H1 (cell line): Measurements from ENCODE around the gene ANXA2R. TPM values are rescaled to one million over a fixed set of nuclear protein-coding genes. Genes with fewer than 3 reads are reported as not detected.
A peak's percentile ranks its signal among the peaks of the same experiment; 100 is the strongest.

Experiments used
- BCL11A ChIP-seq, 2 experiments: IDR thresholded peaks; one replicate each; pipeline ENCODE4 v1.6.1; 2011; ENCODE audit warnings: low read depth in 2 of 2, low read length in 2 of 2, mild to moderate bottlenecking in 2 of 2
- BRCA1 ChIP-seq: IDR thresholded peaks from 2 replicates; pipeline ENCODE4 v1.6.1; 2012; ENCODE audit warnings: low read depth, low read length, improper control_type of control experiment
- CREB1 ChIP-seq: IDR thresholded peaks from 2 replicates; pipeline ENCODE4 v1.6.1; 2012; ENCODE audit warnings: inconsistent platforms
- EZH2 ChIP-seq: fragments of 200-600 bp; sonication (generic); IDR thresholded peaks from 2 replicates; pipeline ENCODE4 v1.7.1; 2012; ENCODE audit warnings: low read depth, mild to moderate bottlenecking, moderate library complexity, low read length, inconsistent platforms; ENCODE audit not compliant: severe bottlenecking
- HDAC6 ChIP-seq: IDR thresholded peaks from one replicate; pipeline ENCODE4 v1.7.1; 2012; ENCODE audit warnings: low read depth, mild to moderate bottlenecking, inconsistent platforms, low read length, moderate library complexity
- PHF8 ChIP-seq: fragments of 200-600 bp; sonication (generic); conservative IDR thresholded peaks from 2 replicates; pipeline ENCODE4 v1.7.1; 2012; ENCODE audit warnings: low read depth, mild to moderate bottlenecking, inconsistent platforms, low read length, moderate library complexity
- SP1 ChIP-seq: IDR thresholded peaks from 2 replicates; pipeline ENCODE4 v1.6.1; 2011; ENCODE audit warnings: low read depth, low read length
- SUZ12 ChIP-seq: fragments of 200-600 bp; sonication (generic); IDR thresholded peaks from 2 replicates; pipeline ENCODE4 v1.6.1; 2012; ENCODE audit warnings: mild to moderate bottlenecking, inconsistent platforms, low read length, moderate library complexity, mixed read lengths
- polyA plus RNA-seq, 7 experiments: library from polyadenylated mRNA; depleted of rRNA in 3 of 7; stranded (reverse) in 5 of 7; unstranded in 2 of 7; fragments of >200 nt in 5 of 7; fragments of 200-250 nt in 2 of 7; gene quantifications; 1 replicate in 5 of 7; 2 replicates in 1 of 7; 4 replicates in 1 of 7; pipeline versions ENCODE4 v1.2.1 to v1.2.3, GENCODE V29; 2011 to 2013; ENCODE audit warnings: missing spikeins in 2 of 7, mixed read lengths in 2 of 7
- total RNA-seq: library from RNA; stranded (reverse); fragmentation: NEBNext Ultra II Directional; extraction: Animal tissue kit (Norgen Biotek cat#: 25700); gene quantifications from 2 replicates; pipeline ENCODE4 v1.2.1, GENCODE V29; 2021
- TF ChIP-seq, protein P1 (sequence below), 3 experiments: IDR thresholded peaks; 1 replicate in 2 of 3; 2 replicates in 1 of 3; pipeline versions ENCODE4 v1.5.1 to v1.6.1; 2011; ENCODE audit warnings: low read length in 3 of 3, mild to moderate bottlenecking in 3 of 3, inconsistent platforms in 2 of 3, low read depth in 1 of 3, moderate library complexity in 1 of 3; ENCODE audit not compliant: insufficient read depth in 1 of 3; ENCODE audit errors: control extremely low read depth in 1 of 3

The ANXA2R gene
- total and polyA plus RNA-seq, 2 of the 8 experiments (the other 6 are each of a cell fraction or from before 2014, with no cell fraction given): 0.08 to 0.17 TPM

- TF ChIP-seq BCL11A (IDR thresholded peaks at IDR 0.05; ENCODE audit: low read depth in 2 of 2, low read length in 2 of 2): no peak
- peak; percentile 96 for TF ChIP-seq SUZ12
- no peak for TF ChIP-seq CREB1
- TF ChIP-seq SP1: peak; percentile 27; the same call in 1 of the 2 replicates
- TF ChIP-seq, protein P1, sequence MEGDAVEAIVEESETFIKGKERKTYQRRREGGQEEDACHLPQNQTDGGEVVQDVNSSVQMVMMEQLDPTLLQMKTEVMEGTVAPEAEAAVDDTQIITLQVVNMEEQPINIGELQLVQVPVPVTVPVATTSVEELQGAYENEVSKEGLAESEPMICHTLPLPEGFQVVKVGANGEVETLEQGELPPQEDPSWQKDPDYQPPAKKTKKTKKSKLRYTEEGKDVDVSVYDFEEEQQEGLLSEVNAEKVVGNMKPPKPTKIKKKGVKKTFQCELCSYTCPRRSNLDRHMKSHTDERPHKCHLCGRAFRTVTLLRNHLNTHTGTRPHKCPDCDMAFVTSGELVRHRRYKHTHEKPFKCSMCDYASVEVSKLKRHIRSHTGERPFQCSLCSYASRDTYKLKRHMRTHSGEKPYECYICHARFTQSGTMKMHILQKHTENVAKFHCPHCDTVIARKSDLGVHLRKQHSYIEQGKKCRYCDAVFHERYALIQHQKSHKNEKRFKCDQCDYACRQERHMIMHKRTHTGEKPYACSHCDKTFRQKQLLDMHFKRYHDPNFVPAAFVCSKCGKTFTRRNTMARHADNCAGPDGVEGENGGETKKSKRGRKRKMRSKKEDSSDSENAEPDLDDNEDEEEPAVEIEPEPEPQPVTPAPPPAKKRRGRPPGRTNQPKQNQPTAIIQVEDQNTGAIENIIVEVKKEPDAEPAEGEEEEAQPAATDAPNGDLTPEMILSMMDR (IDR thresholded peaks at IDR 0.05; ENCODE audit: control extremely low read depth in 1 of 3, insufficient read depth in 1 of 3, low read depth in 1 of 3, low read length in 3 of 3): peak; percentile 37 to 71 (median 53)
- TF ChIP-seq EZH2: peak; percentile 79
- TF ChIP-seq HDAC6: no peak
- no peak for TF ChIP-seq BRCA1
- no peak for TF ChIP-seq PHF8
Measured at GRCh38 chr5:43019614-43020398, 20.3 kb downstream of the ANXA2R start (continued).
